Activated naive CD4-positive, alpha-beta T cell treated with anti-CD3 and anti-CD28 coated beads, Interleukin-2, amount 10 ng/mL, durations not matched to agents 7 days and 5 days (primary cell): Measurements from ENCODE around the gene MAX.

Experiments used
- CTCF ChIA-PET: fragments of 350-600 bp; sonication (Branson Sonifier 250); formaldehyde crosslinking; loops from one replicate; lab custom pipeline; 2021; ENCODE audit warnings: antibody characterized with exemption; lab: Charles Lee
- DNase-seq: peaks from one replicate; pipeline ENCODE4 v3.0.0-alpha.2; 2020
- H3K27ac Mint-ChIP-seq: one replicate; pipeline ENCODE4 v1.8.0; 2021; ENCODE audit warnings: mild to moderate bottlenecking, moderate library complexity, mixed read lengths
- H3K27me3 Mint-ChIP-seq: one replicate; pipeline ENCODE4 v1.8.0; 2021; ENCODE audit warnings: mild to moderate bottlenecking, mixed read lengths
- H3K36me3 Mint-ChIP-seq: one replicate; pipeline ENCODE4 v1.8.0; 2021; ENCODE audit warnings: mixed read lengths
- H3K4me1 Mint-ChIP-seq: one replicate; pipeline ENCODE4 v1.8.0; 2021; ENCODE audit warnings: mixed read lengths
- H3K4me3 Mint-ChIP-seq: one replicate; pipeline ENCODE4 v1.8.0; 2021; ENCODE audit warnings: mild to moderate bottlenecking, moderate library complexity, mixed read lengths
- H3K9me3 Mint-ChIP-seq: one replicate; pipeline ENCODE4 v1.8.0; 2021; ENCODE audit warnings: mixed read lengths

Gene MAX

GRCh38 chr14:65025818-65026217 is 76.5 kb downstream of the MAX start:
- no peak for DNase-seq
- H3K36me3 Mint-ChIP-seq, result peaks cover 30% of the 10 kb centered on the region
- CTCF ChIA-PET, result interaction anchor here (1.1 kb wide), 1 partner anchor 39 kb away, joined by 4 read pairs; the partner anchor contains the start of gene FNTB
- H3K4me3 Mint-ChIP-seq, result no peak overlapping the region
- H3K4me1 Mint-ChIP-seq, result no peaks in the 10 kb centered on the region
- no peaks in the 10 kb centered on the region for H3K27me3 Mint-ChIP-seq
- H3K9me3 Mint-ChIP-seq, result no peaks in the 10 kb centered on the region
- peak overlapping the region; percentile 55 for H3K27ac Mint-ChIP-seq
